ENCODE data around the gene CACNA1E.

CACNA1E gene

GRCh38 chr1:181630398-181630797 is 147.1 kb downstream of the CACNA1E start:
- Mint-ChIP-seq H3K27me3 (ENCODE audit: low read depth) (peaks cover 15% of the 10 kb centered on the region), H3K9me3 (peaks cover 5% of the 10 kb centered on the region), H3K27ac (no peak overlapping the region), H3K4me1 (no peaks in the 10 kb centered on the region), H3K4me3 (no peak overlapping the region), H3K36me3 (ENCODE audit: low read depth) (no peaks in the 10 kb centered on the region)
- TF ChIP-seq CTCF (IDR thresholded peaks at IDR 0.05; ENCODE audit: unreplicated experiment in 3 of 3): no peak

GRCh38 chr1:181630838-181631237 is 147.5 kb downstream of the CACNA1E start:
- Mint-ChIP-seq H3K36me3 (ENCODE audit: low read depth) (no peaks in the 10 kb centered on the region), H3K27me3 (ENCODE audit: low read depth) (peaks cover 15% of the 10 kb centered on the region), H3K27ac (no peak overlapping the region), H3K9me3 (peaks cover under 1% of the 10 kb centered on the region), H3K4me3 (no peak overlapping the region), H3K4me1 (no peaks in the 10 kb centered on the region)
- TF ChIP-seq CTCF (IDR thresholded peaks at IDR 0.05; ENCODE audit: unreplicated experiment in 3 of 3): no peak

GRCh38 chr1:181632492-181632891 is 149.2 kb downstream of the CACNA1E start:
- Mint-ChIP-seq H3K36me3 (ENCODE audit: low read depth) (no peaks in the 10 kb centered on the region), H3K27ac (no peak overlapping the region), H3K4me1 (peaks cover 2% of the 10 kb centered on the region), H3K27me3 (ENCODE audit: low read depth) (peaks cover 22% of the 10 kb centered on the region), H3K9me3 (no peaks in the 10 kb centered on the region), H3K4me3 (no peak overlapping the region)
- no peak for TF ChIP-seq CTCF (IDR thresholded peaks at IDR 0.05; ENCODE audit: unreplicated experiment in 3 of 3)

GRCh38 chr1:181632960-181633359 is 149.6 kb downstream of the CACNA1E start:
- H3K4me3 Mint-ChIP-seq: no peak overlapping the region
- no peaks in the 10 kb centered on the region for H3K9me3 Mint-ChIP-seq
- H3K27ac Mint-ChIP-seq: no peak overlapping the region
- H3K27me3 Mint-ChIP-seq (ENCODE audit: low read depth): peaks cover 26% of the 10 kb centered on the region
- H3K36me3 Mint-ChIP-seq (ENCODE audit: low read depth): no peaks in the 10 kb centered on the region
- TF ChIP-seq CTCF (IDR thresholded peaks at IDR 0.05; ENCODE audit: unreplicated experiment in 3 of 3): no peak
- H3K4me1 Mint-ChIP-seq: peaks cover 6% of the 10 kb centered on the region

GRCh38 chr1:181635110-181635509 is 151.8 kb downstream of the CACNA1E start:
- Mint-ChIP-seq H3K36me3 (ENCODE audit: low read depth) (no peaks in the 10 kb centered on the region), H3K27me3 (ENCODE audit: low read depth) (peaks cover 30% of the 10 kb centered on the region), H3K27ac (no peak overlapping the region), H3K4me1 (peaks cover 15% of the 10 kb centered on the region), H3K4me3 (no peak overlapping the region), H3K9me3 (peaks cover 2% of the 10 kb centered on the region)
- TF ChIP-seq CTCF (IDR thresholded peaks at IDR 0.05; ENCODE audit: unreplicated experiment in 3 of 3): no peak

- Mint-ChIP-seq H3K27ac (no peak overlapping the region), H3K4me1 (peaks cover 15% of the 10 kb centered on the region), H3K36me3 (ENCODE audit: low read depth) (no peaks in the 10 kb centered on the region), H3K27me3 (ENCODE audit: low read depth) (peaks cover 30% of the 10 kb centered on the region), H3K4me3 (no peak overlapping the region), H3K9me3 (peaks cover 2% of the 10 kb centered on the region)
- no peak for TF ChIP-seq CTCF (IDR thresholded peaks at IDR 0.05; ENCODE audit: unreplicated experiment in 3 of 3)
Measured at GRCh38 chr1:181637998-181638397, 154.7 kb downstream of the CACNA1E start.

All from nephron (organoid).